Activated CD4-positive, CD25-positive, alpha-beta regulatory T cell treated with anti-CD3 and anti-CD28 coated beads, Interleukin-2, amount 50 U/mL, for 16 hours (primary cell): ENCODE data around the gene KRT31.
"Not testable (repeated sequence)": the region's sequence is repeated elsewhere in the genome, so short reads cannot be mapped to it uniquely, and the experiment has no call there.

Source experiments
- DNase-seq: peaks from one replicate; pipeline ENCODE4 v3.0.0-alpha.2; 2020; ENCODE audit warnings: low read depth, low spot score

Gene KRT31

GRCh38 chr17:41396996-41397660, at the start of gene KRT31:
KRT31 (minus strand) TSS chr17:41397608; CDS start chr17:41397539, 69 bp downstream.
- DNase-seq: no peak

GRCh38 chr17:41446806-41447205, 49.4 kb upstream of the KRT31 start:
- DNase-seq: no peak

GRCh38 chr17:41444640-41445039, 47.2 kb upstream of the KRT31 start:
- no peak for DNase-seq

DNA sequence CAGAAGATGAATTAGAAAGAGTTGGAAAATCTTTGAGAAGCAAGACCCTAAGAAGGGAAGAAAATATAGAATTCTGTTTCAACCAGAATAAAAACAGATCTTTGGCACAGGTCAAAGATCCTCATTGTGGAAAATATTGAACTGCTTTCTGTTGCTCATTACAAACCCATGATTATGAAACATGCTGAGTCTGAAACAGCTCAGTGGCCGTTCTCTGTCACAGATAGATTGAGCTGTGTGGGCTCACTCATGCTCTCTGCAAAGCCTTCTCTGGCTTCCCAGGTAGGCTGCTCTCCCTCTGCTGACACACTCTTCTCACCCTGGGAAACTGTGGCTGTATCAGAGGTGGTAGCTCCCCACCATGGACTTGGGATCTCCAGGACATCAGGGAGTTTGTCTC, 46.8 kb upstream of the KRT31 start:
- DNase-seq: no peak

DNA sequence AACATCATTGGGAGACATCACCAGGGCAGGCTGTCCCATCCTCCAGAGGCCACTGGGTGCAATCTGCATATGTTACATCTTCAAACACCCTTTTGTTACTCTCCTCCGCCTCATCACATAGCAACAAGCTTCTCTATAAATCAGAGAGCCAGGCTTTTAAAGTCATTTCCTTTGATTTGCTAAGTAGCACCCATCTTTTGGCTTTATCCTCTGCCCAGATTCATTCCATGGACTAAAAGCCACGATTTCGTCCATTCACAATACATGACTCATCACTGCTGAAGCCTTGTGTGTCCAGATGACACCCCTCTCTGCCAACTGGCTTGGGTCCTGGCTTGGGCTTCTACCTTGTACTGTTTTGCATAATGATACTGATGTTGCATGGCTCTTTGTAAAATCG, 45.3 kb upstream of the KRT31 start:
- DNase-seq: no peak

DNA sequence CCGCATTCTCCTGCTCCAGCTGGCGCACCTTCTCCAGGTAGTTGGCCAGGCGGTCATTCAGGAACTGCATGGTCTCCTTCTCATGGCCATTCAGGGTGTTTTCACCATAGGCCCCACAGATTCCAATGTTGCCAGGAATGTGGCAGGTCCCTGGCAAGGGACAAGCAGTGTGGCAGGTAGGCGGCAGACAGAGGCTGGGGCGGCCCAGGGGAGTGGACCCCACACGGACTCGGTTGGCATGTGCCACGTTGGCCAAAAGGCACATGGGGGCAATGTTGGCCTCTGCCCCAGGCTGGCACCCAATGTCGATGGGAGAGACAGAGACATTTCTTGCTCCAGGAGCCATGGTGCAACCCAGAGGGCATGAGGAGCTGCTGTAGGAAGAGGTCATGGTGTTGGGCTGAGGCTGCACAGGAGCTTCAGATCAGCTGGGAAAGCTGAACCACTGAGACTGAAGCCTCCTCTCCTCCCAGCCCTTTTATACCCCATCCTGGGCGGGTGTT, 43.2 kb upstream of the KRT31 start, which contains the start of gene KRT38:
KRT38 (minus strand) TSS at position 453 of the 503 bp plus-strand sequence; CDS start at position 391, 62 bp downstream.
- DNase-seq: no peak

DNA sequence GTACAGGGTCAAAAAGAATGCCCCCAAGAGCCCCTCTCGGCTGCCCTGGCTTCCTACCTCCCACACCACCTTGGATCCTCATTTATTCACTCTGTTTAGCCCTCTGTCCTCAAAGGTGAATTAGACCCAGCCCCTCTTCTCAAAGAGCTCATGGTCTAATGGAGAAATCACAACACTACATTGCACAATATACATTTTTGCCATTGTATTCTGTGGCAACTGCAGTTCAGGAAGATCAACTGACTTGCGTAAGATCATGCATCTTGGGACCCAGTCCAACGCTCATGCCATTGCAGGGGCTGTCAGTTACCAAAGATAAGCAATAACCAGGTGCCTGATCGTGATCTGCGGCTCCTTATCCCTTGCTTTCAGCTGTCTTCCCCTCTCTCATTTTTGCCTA, 42.0 kb upstream of the KRT31 start:
- no peak for DNase-seq

GRCh38 chr17:41437769-41438168, 40.4 kb upstream of the KRT31 start:
- no peak for DNase-seq

DNA sequence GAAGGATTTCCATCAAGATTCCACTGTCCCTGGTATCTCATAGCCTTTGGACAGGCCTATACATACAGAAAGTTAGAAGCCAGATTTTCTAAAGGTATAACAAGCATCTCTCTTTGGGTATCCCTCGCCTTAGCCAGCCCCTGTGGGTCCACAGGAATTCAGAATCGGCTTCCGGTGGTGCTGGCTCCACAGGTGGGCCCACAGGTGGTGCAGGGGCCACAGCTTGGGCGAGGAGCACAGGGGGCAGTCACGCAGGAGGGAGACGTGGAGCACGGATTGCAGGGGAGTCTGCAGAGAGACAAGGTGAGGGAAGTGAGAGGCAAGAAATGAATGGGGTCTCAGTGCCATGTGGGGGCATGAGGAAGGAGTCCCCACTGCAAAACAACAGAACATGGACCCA, 39.8 kb upstream of the KRT31 start:
- DNase-seq: no peak

DNA sequence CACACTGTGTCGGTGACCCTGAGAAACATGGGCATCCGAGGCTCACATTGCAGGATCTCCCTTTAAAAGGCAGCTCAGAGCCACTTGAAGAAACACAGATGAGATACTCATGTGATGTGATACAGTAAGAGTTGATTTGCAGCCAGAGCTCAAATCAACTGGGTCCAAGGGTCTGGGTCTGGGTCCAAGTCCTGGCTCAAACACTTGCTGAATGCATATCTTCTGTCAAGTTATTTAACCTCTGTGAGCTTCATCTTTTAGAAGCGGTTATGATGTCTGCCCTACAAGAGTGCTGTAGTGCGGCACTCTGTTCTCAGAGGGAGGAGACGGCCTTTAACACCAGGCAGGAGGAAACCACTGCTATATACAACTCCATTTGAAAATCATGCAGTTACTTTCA, 37.0 kb upstream of the KRT31 start:
- DNase-seq: no peak

DNA sequence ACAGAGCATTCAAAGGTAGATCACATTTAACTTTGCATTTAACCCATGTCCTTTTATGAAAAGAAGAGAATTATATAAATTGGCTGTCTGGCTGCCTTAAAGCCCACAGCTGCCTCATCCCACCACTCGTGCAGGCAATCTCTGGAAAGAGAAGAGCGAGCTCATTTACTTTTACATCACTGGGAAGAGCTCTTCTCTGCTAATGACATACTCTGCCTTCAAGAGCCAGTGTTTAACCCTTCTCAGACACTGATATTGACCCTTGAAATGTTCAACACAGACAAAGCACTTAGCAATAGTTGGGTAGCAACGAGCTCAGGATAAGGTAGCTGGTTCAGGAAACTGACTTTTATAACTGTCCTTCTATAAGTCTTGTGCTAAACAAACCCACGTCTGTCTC, 36.6 kb upstream of the KRT31 start:
- DNase-seq: no peak

- DNase-seq: no peak
These were observed 36.2 kb upstream of the KRT31 start for GRCh38 chr17:41433586-41433985.

- not testable (repeated sequence) for DNase-seq
These were observed 33.0 kb upstream of the KRT31 start for GRCh38 chr17:41430376-41430775.

- no peak for DNase-seq
These were observed 32.3 kb upstream of the KRT31 start for GRCh38 chr17:41429667-41430066.

DNA sequence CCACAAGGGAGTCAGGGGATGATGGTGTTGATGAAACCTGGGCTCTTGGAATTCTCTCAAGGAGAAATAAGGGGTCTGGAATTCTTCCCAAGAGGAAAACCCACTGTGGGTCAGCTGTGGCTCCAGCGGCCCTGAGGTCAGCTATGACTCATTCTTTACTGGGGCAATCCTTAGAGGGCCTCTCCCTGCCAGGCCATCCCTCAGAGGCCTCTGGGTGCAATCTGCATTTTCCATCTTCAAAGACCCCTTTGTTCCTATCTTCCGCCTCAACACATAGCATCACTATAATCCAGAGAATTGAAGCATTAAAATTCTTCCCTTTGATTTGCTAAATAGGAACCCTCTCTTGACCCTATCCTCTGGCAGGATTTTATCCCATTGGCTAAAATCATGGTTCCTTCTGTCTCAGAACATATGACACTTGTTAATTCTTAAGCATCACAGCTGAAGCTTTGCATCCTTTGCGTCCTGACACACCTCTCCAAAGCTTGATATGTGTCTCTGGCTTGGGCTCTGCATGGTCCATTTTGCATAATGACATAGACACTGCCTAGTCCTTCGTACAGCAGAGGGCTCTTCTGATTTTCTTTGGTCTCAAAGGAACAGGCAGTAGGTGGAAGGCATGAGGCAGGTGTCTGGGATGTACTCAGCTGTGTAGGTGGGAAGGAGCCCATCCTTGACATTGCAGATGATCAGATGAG, 31.3 kb upstream of the KRT31 start:
- no peak for DNase-seq

DNA sequence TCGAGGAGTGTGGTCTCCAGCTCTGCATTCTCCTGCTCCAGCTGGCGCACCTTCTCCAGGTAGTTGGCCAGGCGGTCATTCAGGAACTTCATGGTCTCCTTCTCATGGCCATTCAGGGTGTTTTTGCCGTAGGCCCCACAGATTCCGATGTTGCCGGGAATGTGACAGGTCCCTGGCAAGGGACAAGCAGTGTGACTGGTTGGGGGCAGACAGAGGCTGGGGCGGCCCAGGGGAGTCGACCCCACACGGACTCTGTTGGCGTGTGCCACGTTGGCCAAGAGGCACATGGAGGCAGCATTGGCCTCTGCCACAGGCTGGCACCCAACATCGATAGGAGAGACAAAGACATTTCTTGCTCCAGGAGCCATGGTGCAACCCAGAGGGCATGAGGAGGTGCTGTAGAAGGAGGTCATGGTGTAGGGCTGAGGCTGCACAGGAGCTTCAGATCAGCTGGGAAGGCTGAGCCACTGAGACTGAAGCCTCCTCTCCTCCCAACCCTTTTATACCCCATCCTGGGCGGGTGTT, 26.8 kb upstream of the KRT31 start, which contains the start of gene KRT37:
KRT37 (minus strand) TSS at position 475 of the 525 bp plus-strand sequence; CDS start at position 413, 62 bp downstream.
- DNase-seq: no peak

- DNase-seq: not testable (repeated sequence)
These were observed 25.2 kb upstream of the KRT31 start for GRCh38 chr17:41422586-41422985.

DNA sequence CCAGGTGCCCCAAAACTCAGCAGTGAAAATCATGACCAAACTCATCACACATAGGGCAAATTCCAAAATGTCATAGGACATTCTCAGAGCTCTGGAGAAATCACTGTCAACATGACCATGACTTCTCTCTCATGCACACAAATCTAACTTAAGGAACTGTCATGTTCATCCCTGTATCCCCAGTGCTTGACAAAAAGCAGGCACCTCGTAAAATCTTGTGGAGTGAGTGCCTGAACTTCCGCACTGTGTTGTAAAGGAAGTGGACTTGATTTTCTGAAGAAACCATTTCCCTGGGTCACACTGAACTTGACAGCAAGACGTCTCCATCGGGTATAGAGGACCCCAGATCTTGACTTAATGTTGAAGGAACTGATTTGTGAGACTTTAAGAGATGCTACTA, 24.2 kb upstream of the KRT31 start:
- DNase-seq: no peak

GRCh38 chr17:41421116-41421515, 23.7 kb upstream of the KRT31 start:
- DNase-seq: no peak

DNA sequence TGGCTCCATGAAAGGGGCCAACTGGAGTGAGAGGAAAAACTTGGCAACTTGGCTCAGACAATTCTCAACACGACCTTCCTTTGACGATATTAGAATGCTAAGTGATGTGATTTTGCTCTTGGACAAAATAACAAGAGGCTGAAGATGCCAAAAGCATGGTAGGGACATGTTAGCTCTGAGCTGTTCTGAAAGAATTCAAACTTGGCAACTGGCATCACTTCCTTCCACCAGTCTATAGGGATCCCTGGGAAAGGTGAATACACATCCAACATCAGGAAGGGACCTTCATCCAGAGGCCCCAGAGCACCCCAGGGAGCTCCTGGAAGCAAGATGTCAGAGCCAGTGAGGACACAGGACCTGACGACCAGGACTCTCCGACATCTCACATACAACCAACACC, 22.7 kb upstream of the KRT31 start:
- no peak for DNase-seq

DNA sequence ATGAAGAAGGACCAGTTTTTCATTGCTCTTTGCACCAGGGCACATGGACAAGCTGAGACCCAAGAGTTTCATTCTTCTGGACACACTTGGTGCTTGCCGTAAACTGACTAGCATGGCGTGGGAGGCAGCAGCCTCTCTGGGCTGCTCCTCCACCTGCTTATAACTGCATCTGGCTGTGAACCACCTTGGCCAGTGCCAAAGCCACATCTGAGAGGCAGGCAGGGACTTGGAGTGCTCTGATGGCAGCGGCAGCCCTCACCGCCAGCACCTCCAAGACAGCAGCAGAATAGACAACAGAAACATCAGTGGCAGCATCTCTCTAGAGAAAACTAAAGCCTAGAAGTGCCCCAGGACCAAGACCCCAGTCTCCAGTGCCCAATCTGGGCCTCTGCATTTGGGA, 22.3 kb upstream of the KRT31 start:
- no peak for DNase-seq

DNA sequence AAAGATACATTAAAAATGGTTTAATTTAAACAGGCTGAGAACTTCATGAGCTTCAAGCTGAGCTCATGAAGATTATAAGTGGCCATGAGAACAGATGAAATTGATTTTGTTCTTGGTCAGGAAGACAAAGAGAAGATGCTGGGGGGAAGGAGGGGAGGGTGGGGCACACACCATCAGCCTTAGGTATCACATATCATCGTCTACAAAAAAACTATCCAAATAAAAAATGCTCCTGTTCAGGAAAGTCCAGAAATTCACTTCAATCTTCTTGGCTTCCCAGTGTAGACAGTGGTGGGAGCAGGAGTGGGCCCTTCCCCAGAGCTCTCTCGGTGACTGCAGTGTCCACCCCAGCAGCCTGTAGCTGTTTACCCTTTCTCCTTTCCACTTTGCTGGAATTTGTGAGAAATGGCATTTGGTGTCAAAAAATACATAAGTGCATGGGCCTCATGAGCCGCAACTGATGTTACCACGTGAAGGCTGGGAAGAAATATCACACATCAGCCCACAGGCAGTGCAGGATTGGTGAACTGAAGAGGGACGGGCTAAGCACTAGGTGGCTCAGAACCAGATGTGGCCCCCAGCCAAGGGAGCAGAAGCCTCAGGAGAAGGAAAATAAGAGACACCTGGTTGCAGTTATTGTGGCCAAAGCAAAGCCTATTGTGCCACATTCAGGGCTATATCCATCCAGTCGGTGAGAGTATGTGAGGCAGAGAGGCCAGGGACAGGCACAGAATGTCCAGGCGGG, 20.9 kb upstream of the KRT31 start:
- no peak for DNase-seq
